Right lobe of liver (tissue), 6 donors: ENCODE measurements around the gene DIPK1C. TPM values are rescaled to one million over a fixed set of nuclear protein-coding genes. Genes with fewer than 3 reads are reported as not detected.

Experiments
- ATAC-seq, 4 donors: fragments of 200-7000 bp; cut with Tn5 transposase; one replicate each; pipeline ENCODE4 v1.9.1; 2020; ENCODE audit warnings: mild to moderate bottlenecking in 4 of 4, moderate library complexity in 4 of 4
- DNase-seq, 3 donors: peaks; one replicate each; pipeline ENCODE4 v3.0.0-alpha.2; 2020
- H3K27ac ChIP-seq, 3 donors: fragments of 200-600 bp; one replicate each; pipeline ENCODE4 v1.8.0; 2022
- H3K27me3 ChIP-seq, 2 donors: fragments of 200-600 bp; one replicate each; pipeline ENCODE4 v1.8.0; 2022
- H3K36me3 ChIP-seq, 4 donors: fragments of 200-600 bp; sonication (generic) in 1 of 4; one replicate each; pipeline versions ENCODE4 v1.5.1 to v1.8.0; 2017 to 2022; ENCODE audit warnings: control low read depth in 1 of 4
- H3K4me1 ChIP-seq, 4 donors: fragments of 200-600 bp; sonication (generic) in 1 of 4; one replicate each; pipeline versions ENCODE4 v1.5.1 to v1.8.0; 2017 to 2022; ENCODE audit warnings: control low read depth in 1 of 4
- H3K4me3 ChIP-seq, 3 donors: fragments of 200-600 bp; one replicate each; pipeline ENCODE4 v1.8.0; 2022
- H3K9me3 ChIP-seq, 4 donors: fragments of 200-600 bp; sonication (generic) in 1 of 4; one replicate each; pipeline versions ENCODE4 v1.5.1 to v1.8.0; 2017 to 2022; ENCODE audit warnings: control low read depth in 1 of 4
- POLR2A ChIP-seq: fragments of 450-650 bp; IDR thresholded peaks from one replicate; pipeline ENCODE4 v1.6.1; 2017; ENCODE audit warnings: antibody characterized with exemption, mild to moderate bottlenecking
- WGBS: methylation state at CpG from one replicate; pipeline ENCODE4 v1.1.6; 2018; ENCODE audit warnings: low coverage, low lambda C conversion rate; ENCODE audit not compliant: insufficient coverage; ENCODE audit errors: missing lambda C conversion rate; 5-methylcytosine and 5-hydroxymethylcytosine counted together
- intact Hi-C, 2 donors: fragments of 100-400 bp; cut with DNase I; formaldehyde crosslinking; loops; one replicate each; pipeline versions ENCODE4 v1.11.2 to v1.14.1; 2022
- total RNA-seq, 6 experiments: library from RNA; depleted of rRNA in 2 of 6; stranded (reverse); fragments of >200 nt in 2 of 6; fragmentation: NEBNext Ultra II Directional in 3 of 6; extraction: Animal tissue kit (Norgen Biotek cat#: 25700) in 3 of 6; gene quantifications; one replicate each; pipeline versions ENCODE4 v1.1.0 to v1.2.4, GENCODE V29; 2016 to 2023
- TF ChIP-seq, protein P1 (sequence below), 4 donors: fragments of 200-600 bp in 3 of 4; fragments of 450-650 bp in 1 of 4; IDR thresholded peaks; one replicate each; pipeline versions ENCODE4 v1.5.1 to v1.8.0; 2016 to 2022; ENCODE audit warnings: antibody characterized with exemption in 4 of 4, mild to moderate bottlenecking in 2 of 4
- donor health status: DM: no; HTN: yes; CAD: no.
- donor health status: DM: no; HTN: no; CAD: no.
- donor health status: DM: no; HTN: no; CAD: no.
- donor health status: DM: no; HTN: yes; CAD: no.
- donor health status: DM: no; HTN: yes; CAD: no.

DIPK1C gene
- total RNA-seq, 6 experiments from 2014 or later: 0.06 to 0.37 (median 0.20) TPM; not detected in 3

DNA sequence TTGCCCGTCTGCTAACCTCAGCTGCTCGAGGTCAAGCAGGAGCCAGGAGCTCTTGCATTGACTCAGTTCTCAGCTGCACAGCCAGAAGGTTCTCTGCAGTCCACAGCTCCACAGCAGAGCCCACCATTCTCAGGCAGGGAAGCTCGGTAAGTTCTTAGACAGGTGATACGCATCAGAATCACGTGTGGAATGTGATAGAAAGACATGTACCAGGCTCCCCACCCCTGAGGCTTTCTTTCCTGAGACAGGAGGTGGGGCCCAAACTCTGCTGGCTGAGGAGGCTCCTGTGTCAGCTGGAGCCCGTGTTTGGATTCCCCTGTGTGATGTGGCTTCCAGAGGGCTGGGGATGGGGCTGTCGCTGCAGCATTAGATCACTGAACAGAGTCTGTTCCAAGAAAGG, 28.0 kb downstream of the DIPK1C start:
- H3K27ac ChIP-seq: no peak overlapping the region

DNA sequence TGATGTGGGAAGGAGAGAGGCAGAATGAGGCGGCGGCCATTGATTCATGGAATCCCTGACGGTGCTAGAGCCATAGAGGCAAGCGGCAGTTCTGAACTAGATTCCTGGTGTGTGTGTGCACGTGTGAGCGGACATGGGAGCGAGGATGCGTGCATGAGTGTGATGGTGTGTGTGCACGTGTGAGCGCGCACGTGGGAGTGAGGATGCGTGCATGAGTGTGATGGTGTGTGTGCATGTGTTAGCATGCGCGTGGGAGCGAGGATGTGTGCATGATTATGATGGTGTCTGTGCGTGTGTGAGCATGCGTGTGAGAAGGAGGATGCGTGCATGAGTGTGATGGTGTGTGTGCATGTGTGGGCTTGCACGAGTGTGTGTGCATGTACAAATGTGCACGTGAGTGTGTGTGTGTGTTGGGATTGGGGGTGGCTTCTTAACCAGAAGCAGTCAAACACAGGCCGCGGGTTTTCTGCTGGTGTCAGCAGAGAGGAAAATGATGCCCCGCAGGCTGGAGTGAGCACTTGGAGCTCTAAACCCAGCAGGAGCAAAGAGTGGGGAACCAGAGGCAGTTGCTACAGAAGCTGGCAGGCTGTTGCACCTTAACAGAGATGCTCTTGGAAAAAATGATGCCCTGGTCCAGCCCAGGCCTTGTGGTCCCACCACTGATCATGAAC, 29.5 kb downstream of the DIPK1C start:
- H3K4me3 ChIP-seq: no peak overlapping the region
- H3K27ac ChIP-seq: no peak overlapping the region
- ATAC-seq (no peak), DNase-seq (no peak)
- H3K4me1 ChIP-seq: no peaks in the 10 kb centered on the region
- no peaks in the 10 kb centered on the region for H3K9me3 ChIP-seq
- no peaks in the 10 kb centered on the region for H3K36me3 ChIP-seq
- intact Hi-C loops: no loop called here
- no peaks in the 10 kb centered on the region for H3K27me3 ChIP-seq
- TF ChIP-seq POLR2A: no peak
- 90% methylated on average over 21 of the region's 24 CpGs for WGBS

More for the DNA sequence above, 28.0 kb downstream of the DIPK1C start:
- TF ChIP-seq, protein P1, sequence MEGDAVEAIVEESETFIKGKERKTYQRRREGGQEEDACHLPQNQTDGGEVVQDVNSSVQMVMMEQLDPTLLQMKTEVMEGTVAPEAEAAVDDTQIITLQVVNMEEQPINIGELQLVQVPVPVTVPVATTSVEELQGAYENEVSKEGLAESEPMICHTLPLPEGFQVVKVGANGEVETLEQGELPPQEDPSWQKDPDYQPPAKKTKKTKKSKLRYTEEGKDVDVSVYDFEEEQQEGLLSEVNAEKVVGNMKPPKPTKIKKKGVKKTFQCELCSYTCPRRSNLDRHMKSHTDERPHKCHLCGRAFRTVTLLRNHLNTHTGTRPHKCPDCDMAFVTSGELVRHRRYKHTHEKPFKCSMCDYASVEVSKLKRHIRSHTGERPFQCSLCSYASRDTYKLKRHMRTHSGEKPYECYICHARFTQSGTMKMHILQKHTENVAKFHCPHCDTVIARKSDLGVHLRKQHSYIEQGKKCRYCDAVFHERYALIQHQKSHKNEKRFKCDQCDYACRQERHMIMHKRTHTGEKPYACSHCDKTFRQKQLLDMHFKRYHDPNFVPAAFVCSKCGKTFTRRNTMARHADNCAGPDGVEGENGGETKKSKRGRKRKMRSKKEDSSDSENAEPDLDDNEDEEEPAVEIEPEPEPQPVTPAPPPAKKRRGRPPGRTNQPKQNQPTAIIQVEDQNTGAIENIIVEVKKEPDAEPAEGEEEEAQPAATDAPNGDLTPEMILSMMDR (IDR thresholded peaks at IDR 0.05): no peak
- TF ChIP-seq POLR2A: no peak
- no peak for DNase-seq
- ATAC-seq: no peak
- Histone ChIP-seq H3K4me1 (no peaks in the 10 kb centered on the region), H3K9me3 (no peaks in the 10 kb centered on the region), H3K4me3 (no peak overlapping the region), H3K27me3 (no peaks in the 10 kb centered on the region), H3K36me3 (no peaks in the 10 kb centered on the region)
- intact Hi-C loops: no loop called here
- 52% methylated on average over 5 of the region's 7 CpGs for WGBS

DNA sequence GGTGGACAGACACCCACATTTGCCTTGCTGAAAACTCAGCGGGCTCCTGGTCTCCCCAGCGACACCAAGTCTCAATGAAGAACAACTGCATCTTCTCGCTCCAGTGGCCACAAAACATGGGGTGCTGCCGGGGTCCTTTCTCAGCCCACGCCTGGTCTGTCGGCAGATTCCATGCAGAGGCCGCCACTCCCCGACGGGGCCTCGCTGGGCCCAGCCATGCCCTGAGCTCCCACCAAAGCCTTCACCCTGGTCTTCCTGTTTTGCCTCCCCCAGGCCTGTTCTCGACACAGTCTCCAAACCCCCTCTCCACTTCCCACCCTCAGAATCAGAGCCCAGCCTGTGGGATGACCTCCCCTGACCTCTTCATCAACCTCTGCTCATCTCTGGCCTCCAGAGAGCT, 31.2 kb downstream of the DIPK1C start:
- DNase-seq (no peak), ATAC-seq (no peak)
- Histone ChIP-seq H3K9me3 (no peaks in the 10 kb centered on the region), H3K27me3 (no peaks in the 10 kb centered on the region), H3K27ac (no peak overlapping the region), H3K4me3 (no peak overlapping the region), H3K36me3 (no peaks in the 10 kb centered on the region), H3K4me1 (no peaks in the 10 kb centered on the region)
- WGBS: 100% methylated on average over 1 of the region's 11 CpGs
- intact Hi-C loops: no loop called here
- TF ChIP-seq, protein P1 (IDR thresholded peaks at IDR 0.05): no peak
- TF ChIP-seq POLR2A: no peak

DNA sequence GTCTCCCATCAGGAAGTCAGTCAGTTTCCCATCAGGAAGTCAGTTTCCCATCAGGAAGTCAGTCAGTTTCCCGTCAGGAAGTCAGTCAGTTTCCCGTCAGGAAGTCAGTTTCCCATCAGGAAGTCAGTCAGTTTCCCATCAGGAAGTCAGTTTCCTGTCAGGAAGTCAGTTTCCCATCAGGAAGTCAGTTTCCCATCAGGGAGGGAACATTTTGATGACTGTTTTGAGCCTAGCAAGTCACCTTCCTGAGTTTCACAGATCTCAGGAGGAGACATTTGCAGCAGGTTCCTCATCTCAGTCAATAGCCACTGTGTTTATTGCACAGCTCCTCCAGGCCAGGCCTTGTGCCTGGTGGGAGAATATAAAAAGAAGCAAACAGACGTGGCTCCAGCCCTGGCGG, 31.9 kb downstream of the DIPK1C start:
- 47% methylated on average over 3 of the region's 4 CpGs for WGBS
- Histone ChIP-seq H3K36me3 (no peaks in the 10 kb centered on the region), H3K9me3 (no peaks in the 10 kb centered on the region), H3K4me3 (no peak overlapping the region), H3K4me1 (no peaks in the 10 kb centered on the region), H3K27ac (no peak overlapping the region), H3K27me3 (no peaks in the 10 kb centered on the region)
- intact Hi-C loops: no loop called here
- ATAC-seq (no peak), DNase-seq (no peak)
- no peak for TF ChIP-seq POLR2A
- TF ChIP-seq, protein P1 (IDR thresholded peaks at IDR 0.05): no peak

DNA sequence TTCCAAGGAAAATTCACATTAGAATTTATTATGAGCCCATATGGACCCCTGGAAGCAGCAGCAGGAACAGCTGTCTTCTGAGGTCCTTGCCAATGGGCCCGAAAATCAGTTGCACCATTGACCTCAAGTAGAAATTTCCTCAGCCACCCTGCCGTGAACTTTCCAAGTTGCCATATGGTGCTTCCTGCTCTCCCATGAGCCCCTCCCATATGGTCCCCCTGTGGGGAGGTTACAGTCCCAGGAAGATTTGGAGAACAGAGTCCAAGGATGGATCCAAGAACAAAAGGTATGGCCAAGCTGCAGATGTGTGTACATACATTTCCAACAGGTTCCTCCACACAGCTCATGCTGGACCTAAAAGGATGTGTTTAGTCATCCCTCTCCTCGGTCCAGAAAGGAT, 34.6 kb downstream of the DIPK1C start:
- H3K4me3 ChIP-seq: no peak overlapping the region
- 41% methylated on average over 1 of the region's 3 CpGs for whole genome bisulfite sequencing
- H3K9me3 ChIP-seq: no peaks in the 10 kb centered on the region
- no peak for DNase-seq
- H3K4me1 ChIP-seq: no peaks in the 10 kb centered on the region
- H3K27me3 ChIP-seq: no peaks in the 10 kb centered on the region
- H3K27ac ChIP-seq: no peak overlapping the region
- ATAC-seq: no peak
- intact Hi-C loops: no loop called here
- no peaks in the 10 kb centered on the region for H3K36me3 ChIP-seq
- no peak for TF ChIP-seq POLR2A
- TF ChIP-seq, protein P1 (IDR thresholded peaks at IDR 0.05): no peak
